WTC11 (cell line): ENCODE results near the gene P3H2.

Experiments used
- ATF1 ChIP-seq: sonication (generic); formaldehyde crosslinking; IDR thresholded peaks from 2 replicates; pipeline ENCODE4 v1.8.1; 2023; ENCODE audit warnings: mild to moderate bottlenecking, moderate library complexity, missing genetic modification reagents
- ATF3 ChIP-seq: sonication (generic); formaldehyde crosslinking; conservative IDR thresholded peaks from 2 replicates; pipeline ENCODE4 v1.8.1; 2022; ENCODE audit warnings: mild to moderate bottlenecking, missing genetic modification reagents
- CREB1 ChIP-seq: sonication (generic); formaldehyde crosslinking; IDR thresholded peaks from 2 replicates; pipeline ENCODE4 v1.8.0; 2023; ENCODE audit warnings: mild to moderate bottlenecking, missing genetic modification reagents
- CTCF ChIP-seq: fragments of 200-600 bp; IDR thresholded peaks from 2 replicates; pipeline ENCODE4 v1.8.0; 2022; ENCODE audit warnings: antibody characterized with exemption
- ELF4 ChIP-seq: sonication (generic); formaldehyde crosslinking; IDR thresholded peaks from 2 replicates; pipeline ENCODE4 v1.8.1; 2022; ENCODE audit warnings: low read depth, mild to moderate bottlenecking, moderate library complexity, missing genetic modification reagents
- ESRRA ChIP-seq: sonication (generic); formaldehyde crosslinking; IDR thresholded peaks from 2 replicates; pipeline ENCODE4 v1.8.1; 2022; ENCODE audit warnings: mild to moderate bottlenecking, missing genetic modification reagents, borderline replicate concordance
- HMGA2 ChIP-seq: fragments of 250-450 bp; sonication (Bioruptor Pico); IDR thresholded peaks from 2 replicates; pipeline ENCODE4 v1.4.0; 2021; ENCODE audit warnings: mild to moderate bottlenecking, moderate library complexity
- HMGXB4 ChIP-seq: sonication (generic); formaldehyde crosslinking; IDR thresholded peaks from 2 replicates; pipeline ENCODE4 v1.8.1; 2023; ENCODE audit warnings: mild to moderate bottlenecking, moderate library complexity, missing genetic modification reagents
- JUN ChIP-seq: sonication (generic); formaldehyde crosslinking; IDR thresholded peaks from 2 replicates; pipeline ENCODE4 v1.8.0; 2023; ENCODE audit warnings: mild to moderate bottlenecking, missing genetic modification reagents
- MAX ChIP-seq: sonication (generic); formaldehyde crosslinking; IDR thresholded peaks from 2 replicates; pipeline ENCODE4 v1.8.0; 2022; ENCODE audit warnings: mild to moderate bottlenecking, missing genetic modification reagents
- NFYB ChIP-seq: sonication (generic); formaldehyde crosslinking; conservative IDR thresholded peaks from 2 replicates; pipeline ENCODE4 v1.8.0; 2022; ENCODE audit warnings: low read depth, missing genetic modification reagents
- NR3C1 ChIP-seq: sonication (generic); formaldehyde crosslinking; conservative IDR thresholded peaks from 2 replicates; pipeline ENCODE4 v1.8.1; 2023; ENCODE audit warnings: low read depth, mild to moderate bottlenecking, missing genetic modification reagents
- ZNF232 ChIP-seq: sonication (generic); formaldehyde crosslinking; IDR thresholded peaks from 2 replicates; pipeline ENCODE4 v1.8.0; 2022; ENCODE audit warnings: mild to moderate bottlenecking, missing genetic modification reagents
- ZNF512 ChIP-seq: sonication (generic); formaldehyde crosslinking; IDR thresholded peaks from 2 replicates; pipeline ENCODE4 v1.8.1; 2022; ENCODE audit warnings: missing genetic modification reagents, borderline replicate concordance

GRCh38 chr3:190043741-190044140 is 77.0 kb downstream of the P3H2 start:
- TF ChIP-seq CTCF, result no peak
- TF ChIP-seq CREB1 (CRISPR knock-in tag), result no peak
- no peak for TF ChIP-seq ZNF512
- no peak for TF ChIP-seq HMGXB4 (CRISPR knock-in tag)
- TF ChIP-seq ZNF232 (CRISPR knock-in tag), result no peak
- TF ChIP-seq NR3C1 (CRISPR knock-in tag), result no peak
- TF ChIP-seq JUN (CRISPR knock-in tag), result no peak
- no peak for TF ChIP-seq NFYB (CRISPR knock-in tag)
- TF ChIP-seq HMGA2 (CRISPR knock-in tag), result no peak
- TF ChIP-seq ATF1, result no peak
- no peak for TF ChIP-seq MAX (CRISPR knock-in tag)
- TF ChIP-seq ESRRA (CRISPR knock-in tag), result no peak
- TF ChIP-seq ELF4 (CRISPR knock-in tag), result no peak
- no peak for TF ChIP-seq ATF3 (CRISPR knock-in tag)
